Right lobe of liver (tissue), 4 donors: Measurements from ENCODE around the gene AHNAK.

Source experiments
- CTCF ChIP-seq, 4 donors: fragments of 200-600 bp in 3 of 4; fragments of 450-650 bp in 1 of 4; IDR thresholded peaks; one replicate each; pipeline versions ENCODE4 v1.5.1 to v1.8.0; 2016 to 2022; ENCODE audit warnings: antibody characterized with exemption in 4 of 4, mild to moderate bottlenecking in 2 of 4
- POLR2A ChIP-seq: fragments of 450-650 bp; IDR thresholded peaks from one replicate; pipeline ENCODE4 v1.6.1; 2017; ENCODE audit warnings: antibody characterized with exemption, mild to moderate bottlenecking
- donor health status: DM: no; HTN: no; CAD: no.
- donor health status: DM: no; HTN: no; CAD: no.
- donor health status: DM: no; HTN: yes; CAD: no.

GRCh38 chr11:62472063-62472884 is 74.3 kb downstream of the AHNAK start:
- TF ChIP-seq CTCF (IDR thresholded peaks at IDR 0.05) (no peak), POLR2A (no peak)
